ENCODE data around the gene CRABP1. TPM values are rescaled to one million over a fixed set of nuclear protein-coding genes. Genes with fewer than 3 reads are reported as not detected.

The CRABP1 gene
- total and polyA plus RNA-seq, 10 of the 15 experiments (the other 5 are each of a cell fraction or from before 2014, with no cell fraction given): 0.21 to 0.41 TPM; not detected in 8

- DNase-seq (ENCODE audit: low read depth, low spot score) (no peak), ATAC-seq (peak; percentile 63), FAIRE-seq (no peak)
- no peak overlapping the region for H3K4me2 ChIP-seq (ENCODE audit: control insufficient read depth, insufficient read depth)
- no peaks in the 10 kb centered on the region for H3K9me3 ChIP-seq (replicated peaks; ENCODE audit: control insufficient read depth, insufficient read depth, low read length)
- ChIA-PET SMC1A (ENCODE audit: uncharacterized antibody, unreplicated experiment) (no interaction called here), RAD21 (ENCODE audit: unreplicated experiment) (no interaction called here), POLR2A (interaction anchor here (1.2 kb wide), 1 partner anchor 12 kb away, joined by 5 read pairs; no protein-coding TSS in a partner anchor), CTCF (interaction anchor here (0.6 to 1.7 kb wide), 4 partner anchors 13 to 143 kb away, joined by 3 to 7 read pairs (median 4); no protein-coding TSS in a partner anchor)
- in situ Hi-C loops (cut with MboI) (no loop called here), intact Hi-C loops (cut with micrococcal nuclease; ENCODE audit: unreplicated experiment) (no loop called here)
- TF ChIP-seq CTCF (IDR thresholded peaks at IDR 0.05 in 2 of 3, conservative IDR thresholded peaks at IDR 0.05 in 1 of 3; ENCODE audit: control insufficient read depth in 2 of 3, extremely low read depth in 1 of 3, insufficient read depth in 1 of 3, low read depth in 3 of 3, low read length in 3 of 3) (0 out of 6 replicates have a peak, but pooled peaks have one; percentile 4 to 20 (median 13)), STAT1 (conservative IDR thresholded peaks at IDR 0.05) (no peak)
- no peaks in the 10 kb centered on the region for H4K20me1 ChIP-seq (ENCODE audit: control insufficient read depth, insufficient read depth)
- H3K9ac ChIP-seq (ENCODE audit: control insufficient read depth, insufficient read depth, low read length): no peak overlapping the region
- H3K4me3 ChIP-seq: no peak overlapping the region
- H2AFZ ChIP-seq (ENCODE audit: control insufficient read depth, low read depth, low read length): no peak overlapping the region
- H3K4me1 ChIP-seq (ENCODE audit: control insufficient read depth, insufficient read depth, low read length): no peaks in the 10 kb centered on the region
- H3K27me3 ChIP-seq (replicated peaks in 1 of 2; ENCODE audit: control insufficient read depth in 2 of 2, insufficient read depth in 2 of 2, low read length in 1 of 2): no peaks in the 10 kb centered on the region; a peak in 1 of 4 replicates
- no peaks in the 10 kb centered on the region for H3K36me3 ChIP-seq (ENCODE audit: control insufficient read depth in 2 of 2, insufficient read depth in 2 of 2, low read length in 1 of 2)
- no peak overlapping the region for H3K27ac ChIP-seq (ENCODE audit: control insufficient read depth, insufficient read depth)
- 29% methylated on average over 9 of the region's 9 CpGs for whole genome bisulfite sequencing (ENCODE audit: insufficient coverage, insufficient replicate concordance, low lambda C conversion rate, missing lambda C conversion rate)
- no peaks in the 10 kb centered on the region for H3K79me2 ChIP-seq (ENCODE audit: control insufficient read depth, insufficient read depth, low read length)
- no TSS peak for BruUV-seq (replicated peaks)
Measured at GRCh38 chr15:78396976-78397375, 56.8 kb downstream of the CRABP1 start.

DNA sequence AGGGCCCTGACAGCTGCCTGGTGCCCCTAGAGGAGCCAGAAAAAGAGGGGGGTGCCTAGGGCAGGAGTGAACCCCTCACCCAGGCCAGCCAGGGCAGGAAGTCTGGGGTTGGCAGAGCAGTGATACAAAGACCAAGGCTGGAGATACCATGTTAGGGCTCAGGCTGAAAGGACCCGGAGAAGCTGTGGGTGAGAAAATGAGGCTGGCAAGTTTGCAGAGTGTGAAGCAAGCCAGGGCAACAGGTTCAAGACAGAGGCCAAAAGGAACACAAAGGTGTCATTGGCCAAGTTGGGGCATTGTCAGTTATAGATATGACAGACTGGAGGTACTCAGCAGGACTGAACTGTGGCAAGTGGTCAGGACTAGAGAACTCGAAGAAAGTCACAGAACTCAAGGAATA is 57.2 kb downstream of the CRABP1 start:
- Histone ChIP-seq H3K9ac (ENCODE audit: control insufficient read depth, insufficient read depth, low read length) (no peak overlapping the region), H3K4me1 (ENCODE audit: control insufficient read depth, insufficient read depth, low read length) (no peaks in the 10 kb centered on the region), H4K20me1 (ENCODE audit: control insufficient read depth, insufficient read depth) (no peaks in the 10 kb centered on the region), H3K27ac (ENCODE audit: control insufficient read depth, insufficient read depth) (no peak overlapping the region), H3K4me3 (no peak overlapping the region), H3K79me2 (ENCODE audit: control insufficient read depth, insufficient read depth, low read length) (no peaks in the 10 kb centered on the region), H3K9me3 (replicated peaks; ENCODE audit: control insufficient read depth, insufficient read depth, low read length) (no peaks in the 10 kb centered on the region), H2AFZ (ENCODE audit: control insufficient read depth, low read depth, low read length) (no peak overlapping the region), H3K27me3 (replicated peaks in 1 of 2; ENCODE audit: control insufficient read depth in 2 of 2, insufficient read depth in 2 of 2, low read length in 1 of 2) (no peaks in the 10 kb centered on the region; a peak in 1 of 4 replicates), H3K4me2 (ENCODE audit: control insufficient read depth, insufficient read depth) (no peak overlapping the region), H3K36me3 (ENCODE audit: control insufficient read depth in 2 of 2, insufficient read depth in 2 of 2, low read length in 1 of 2) (no peaks in the 10 kb centered on the region)
- WGBS (ENCODE audit: insufficient coverage, insufficient replicate concordance, low lambda C conversion rate, missing lambda C conversion rate): 18% methylated on average over 2 of the region's 2 CpGs
- FAIRE-seq: no peak
- in situ Hi-C loops (cut with MboI) (no loop called here), intact Hi-C loops (cut with micrococcal nuclease; ENCODE audit: unreplicated experiment) (no loop called here)
- RAD21 ChIA-PET (ENCODE audit: unreplicated experiment): no interaction called here
- CTCF ChIA-PET: interaction anchor here (1.3 kb wide), 1 partner anchor 25 kb away, joined by 7 read pairs; no protein-coding TSS in a partner anchor
- POLR2A ChIA-PET: interaction anchor here (1.2 kb wide), 1 partner anchor 12 kb away, joined by 5 read pairs; no protein-coding TSS in a partner anchor
- BruUV-seq (replicated peaks): no TSS peak
- SMC1A ChIA-PET (ENCODE audit: uncharacterized antibody, unreplicated experiment): no interaction called here
- DNase-seq (ENCODE audit: low read depth, low spot score): no peak
- ATAC-seq: no peak
- no peak for TF ChIP-seq TCF7 (IDR thresholded peaks at IDR 0.05; ENCODE audit: borderline replicate concordance)
- TF ChIP-seq, protein P1, sequence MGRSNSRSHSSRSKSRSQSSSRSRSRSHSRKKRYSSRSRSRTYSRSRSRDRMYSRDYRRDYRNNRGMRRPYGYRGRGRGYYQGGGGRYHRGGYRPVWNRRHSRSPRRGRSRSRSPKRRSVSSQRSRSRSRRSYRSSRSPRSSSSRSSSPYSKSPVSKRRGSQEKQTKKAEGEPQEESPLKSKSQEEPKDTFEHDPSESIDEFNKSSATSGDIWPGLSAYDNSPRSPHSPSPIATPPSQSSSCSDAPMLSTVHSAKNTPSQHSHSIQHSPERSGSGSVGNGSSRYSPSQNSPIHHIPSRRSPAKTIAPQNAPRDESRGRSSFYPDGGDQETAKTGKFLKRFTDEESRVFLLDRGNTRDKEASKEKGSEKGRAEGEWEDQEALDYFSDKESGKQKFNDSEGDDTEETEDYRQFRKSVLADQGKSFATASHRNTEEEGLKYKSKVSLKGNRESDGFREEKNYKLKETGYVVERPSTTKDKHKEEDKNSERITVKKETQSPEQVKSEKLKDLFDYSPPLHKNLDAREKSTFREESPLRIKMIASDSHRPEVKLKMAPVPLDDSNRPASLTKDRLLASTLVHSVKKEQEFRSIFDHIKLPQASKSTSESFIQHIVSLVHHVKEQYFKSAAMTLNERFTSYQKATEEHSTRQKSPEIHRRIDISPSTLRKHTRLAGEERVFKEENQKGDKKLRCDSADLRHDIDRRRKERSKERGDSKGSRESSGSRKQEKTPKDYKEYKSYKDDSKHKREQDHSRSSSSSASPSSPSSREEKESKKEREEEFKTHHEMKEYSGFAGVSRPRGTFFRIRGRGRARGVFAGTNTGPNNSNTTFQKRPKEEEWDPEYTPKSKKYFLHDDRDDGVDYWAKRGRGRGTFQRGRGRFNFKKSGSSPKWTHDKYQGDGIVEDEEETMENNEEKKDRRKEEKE (IDR thresholded peaks at IDR 0.05): no peak
- TF ChIP-seq CTCF (IDR thresholded peaks at IDR 0.05 in 2 of 3, conservative IDR thresholded peaks at IDR 0.05 in 1 of 3; ENCODE audit: control insufficient read depth in 2 of 3, extremely low read depth in 1 of 3, insufficient read depth in 1 of 3, low read depth in 3 of 3, low read length in 3 of 3): no peak
- TF ChIP-seq MEF2A (IDR thresholded peaks at IDR 0.05; ENCODE audit: insufficient read depth, low read depth, low read length): no peak

All from GM12878 (cell line).